C4-2B (cell line): ENCODE results near the gene INPP5E.

Source experiments
- ZFX ChIP-seq: fragments of 450-650 bp; IDR thresholded peaks from 2 replicates; pipeline ENCODE4 v1.6.1; 2017
- TF ChIP-seq, protein P1 (sequence below): fragments of 450-650 bp; conservative IDR thresholded peaks from 2 replicates; pipeline ENCODE4 v1.5.1; 2017; ENCODE audit warnings: mild to moderate bottlenecking

- TF ChIP-seq, protein P1, sequence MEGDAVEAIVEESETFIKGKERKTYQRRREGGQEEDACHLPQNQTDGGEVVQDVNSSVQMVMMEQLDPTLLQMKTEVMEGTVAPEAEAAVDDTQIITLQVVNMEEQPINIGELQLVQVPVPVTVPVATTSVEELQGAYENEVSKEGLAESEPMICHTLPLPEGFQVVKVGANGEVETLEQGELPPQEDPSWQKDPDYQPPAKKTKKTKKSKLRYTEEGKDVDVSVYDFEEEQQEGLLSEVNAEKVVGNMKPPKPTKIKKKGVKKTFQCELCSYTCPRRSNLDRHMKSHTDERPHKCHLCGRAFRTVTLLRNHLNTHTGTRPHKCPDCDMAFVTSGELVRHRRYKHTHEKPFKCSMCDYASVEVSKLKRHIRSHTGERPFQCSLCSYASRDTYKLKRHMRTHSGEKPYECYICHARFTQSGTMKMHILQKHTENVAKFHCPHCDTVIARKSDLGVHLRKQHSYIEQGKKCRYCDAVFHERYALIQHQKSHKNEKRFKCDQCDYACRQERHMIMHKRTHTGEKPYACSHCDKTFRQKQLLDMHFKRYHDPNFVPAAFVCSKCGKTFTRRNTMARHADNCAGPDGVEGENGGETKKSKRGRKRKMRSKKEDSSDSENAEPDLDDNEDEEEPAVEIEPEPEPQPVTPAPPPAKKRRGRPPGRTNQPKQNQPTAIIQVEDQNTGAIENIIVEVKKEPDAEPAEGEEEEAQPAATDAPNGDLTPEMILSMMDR = no peak
- no peak for TF ChIP-seq ZFX
Measured at GRCh38 chr9:136455043-136456002, 15.7 kb upstream of the INPP5E start.
